Suprapubic skin (tissue), 4 donors: ENCODE results near the gene SIVA1.

ENCODE experiments used
- CTCF ChIP-seq, 2 donors: fragments of 200-600 bp in 1 of 2; fragments of 450-650 bp in 1 of 2; sonication (generic) in 1 of 2; IDR thresholded peaks; one replicate each; pipeline ENCODE4 v1.5.1; 2016 to 2019; ENCODE audit warnings: antibody characterized with exemption in 2 of 2, mild to moderate bottlenecking in 1 of 2, moderate library complexity in 1 of 2
- EP300 ChIP-seq: sonication (generic); formaldehyde crosslinking; IDR thresholded peaks from one replicate; pipeline ENCODE4 v1.6.1; 2017; ENCODE audit warnings: antibody characterized with exemption
- POLR2A ChIP-seq, 2 donors: fragments of 450-650 bp; IDR thresholded peaks; one replicate each; pipeline ENCODE4 v1.6.1; 2017; ENCODE audit warnings: antibody characterized with exemption in 2 of 2, mild to moderate bottlenecking in 2 of 2, moderate library complexity in 2 of 2
- POLR2AphosphoS5 ChIP-seq, 3 donors: sonication (generic); formaldehyde crosslinking; IDR thresholded peaks; one replicate each; pipeline ENCODE4 v1.6.1; 2017; ENCODE audit warnings: antibody characterized with exemption in 3 of 3

- TF ChIP-seq POLR2AphosphoS5 (IDR thresholded peaks at IDR 0.05) (no peak), POLR2A (IDR thresholded peaks at IDR 0.05) (no peak), EP300 (no peak), CTCF (IDR thresholded peaks at IDR 0.05) (no peak)
Measured at GRCh38 chr14:104774453-104775072, 21.6 kb downstream of the SIVA1 start.
